Upper lobe of right lung (tissue), 1 donor: Measurements from ENCODE around the gene COBL. TPM values are rescaled to one million over a fixed set of nuclear protein-coding genes. Genes with fewer than 3 reads are reported as not detected.

ENCODE experiments used
- ATAC-seq: fragments of 200-7000 bp; cut with Tn5 transposase; one replicate; pipeline ENCODE4 v1.9.1; 2020; ENCODE audit warnings: mild to moderate bottlenecking, moderate library complexity
- DNase-seq: peaks from one replicate; pipeline ENCODE4 v3.0.0-alpha.2; 2020
- H3K27ac ChIP-seq: fragments of 200-600 bp; one replicate; pipeline ENCODE4 v1.8.0; 2022
- H3K27me3 ChIP-seq: fragments of 200-600 bp; one replicate; pipeline ENCODE4 v1.8.0; 2022; ENCODE audit warnings: mild to moderate bottlenecking
- H3K36me3 ChIP-seq: fragments of 200-600 bp; one replicate; pipeline ENCODE4 v1.8.0; 2022
- H3K4me1 ChIP-seq: fragments of 200-600 bp; one replicate; pipeline ENCODE4 v1.8.0; 2022
- H3K4me3 ChIP-seq: fragments of 200-600 bp; one replicate; pipeline ENCODE4 v1.8.0; 2022; ENCODE audit warnings: mild to moderate bottlenecking
- H3K9me3 ChIP-seq: fragments of 200-600 bp; one replicate; pipeline ENCODE4 v1.8.0; 2022
- CTCF ChIP-seq: fragments of 200-600 bp; IDR thresholded peaks from one replicate; pipeline ENCODE4 v1.8.0; 2022; ENCODE audit warnings: antibody characterized with exemption
- intact Hi-C: fragments of 100-400 bp; cut with DNase I; formaldehyde crosslinking; loops from one replicate; pipeline ENCODE4 v1.11.0; 2022
- total RNA-seq: library from RNA; stranded (reverse); fragmentation: NEBNext Ultra II Directional; extraction: Animal tissue kit (Norgen Biotek cat#: 25700); gene quantifications from one replicate; pipeline ENCODE4 v1.2.1, GENCODE V29; 2021
- donor health status: DM: no; HTN: yes; CAD: no; lungs with severe emphysema.

COBL gene
- total RNA-seq, 1 donor from 2014 or later, result 29.2 TPM

GRCh38 chr7:51301806-51302205 lies 14.8 kb downstream of the COBL start:
- TF ChIP-seq CTCF, result no peak
- H3K36me3 ChIP-seq, result no peaks in the 10 kb centered on the region
- H3K4me3 ChIP-seq, result no peak overlapping the region
- ATAC-seq (no peak), DNase-seq (no peak)
- no peaks in the 10 kb centered on the region for H3K4me1 ChIP-seq
- H3K9me3 ChIP-seq, result no peaks in the 10 kb centered on the region
- no peak overlapping the region for H3K27ac ChIP-seq
- no peaks in the 10 kb centered on the region for H3K27me3 ChIP-seq
- intact Hi-C loops, result no loop called here

GRCh38 chr7:51300762-51301674 lies 15.6 kb downstream of the COBL start:
- H3K27ac ChIP-seq, result no peak overlapping the region
- H3K4me1 ChIP-seq, result no peaks in the 10 kb centered on the region
- H3K27me3 ChIP-seq, result no peaks in the 10 kb centered on the region
- DNase-seq, result no peak
- no peak overlapping the region for H3K4me3 ChIP-seq
- H3K36me3 ChIP-seq, result no peaks in the 10 kb centered on the region
- no peak for ATAC-seq
- no peaks in the 10 kb centered on the region for H3K9me3 ChIP-seq
- TF ChIP-seq CTCF, result no peak
- intact Hi-C loops, result no loop called here

DNA sequence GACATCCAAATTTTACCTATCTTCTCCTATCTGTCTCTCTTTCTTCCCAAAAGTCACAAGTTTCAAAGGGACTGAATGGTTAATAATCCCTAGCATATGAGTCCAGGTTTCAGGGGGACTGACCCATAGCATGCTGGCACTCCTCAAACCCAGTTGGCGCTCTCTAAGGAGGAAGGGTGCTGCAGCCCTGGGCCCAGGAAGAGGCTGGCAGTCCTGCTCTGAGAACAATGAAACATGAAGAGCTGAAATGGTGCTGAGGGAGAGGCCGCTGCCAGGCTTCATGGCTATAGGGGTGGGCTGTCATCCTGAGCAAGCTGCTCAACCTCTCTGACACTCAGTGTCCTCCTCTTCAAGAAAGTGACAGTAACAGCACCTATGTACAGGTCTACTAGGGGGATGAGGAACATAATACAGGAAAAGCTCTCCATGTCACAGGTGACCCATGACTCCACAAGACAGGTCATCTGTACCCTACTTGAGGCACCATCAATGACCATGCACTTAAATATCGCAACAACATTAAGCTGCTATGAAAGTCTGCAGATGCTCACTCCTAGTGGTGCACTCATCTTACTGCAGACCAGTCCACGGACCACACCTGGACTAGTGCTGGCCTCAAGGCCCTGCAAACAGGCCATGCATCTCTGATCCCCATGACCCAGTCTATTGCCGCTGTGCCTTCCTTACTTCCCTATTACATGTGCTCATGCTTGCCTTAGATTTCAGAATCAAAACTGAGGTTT lies 17.0 kb downstream of the COBL start:
- Histone ChIP-seq H3K36me3 (no peaks in the 10 kb centered on the region), H3K4me1 (no peaks in the 10 kb centered on the region), H3K27me3 (no peaks in the 10 kb centered on the region), H3K9me3 (no peaks in the 10 kb centered on the region), H3K4me3 (no peak overlapping the region), H3K27ac (no peak overlapping the region)
- DNase-seq (no peak), ATAC-seq (no peak)
- no peak for TF ChIP-seq CTCF
- intact Hi-C loops, result no loop called here

DNA sequence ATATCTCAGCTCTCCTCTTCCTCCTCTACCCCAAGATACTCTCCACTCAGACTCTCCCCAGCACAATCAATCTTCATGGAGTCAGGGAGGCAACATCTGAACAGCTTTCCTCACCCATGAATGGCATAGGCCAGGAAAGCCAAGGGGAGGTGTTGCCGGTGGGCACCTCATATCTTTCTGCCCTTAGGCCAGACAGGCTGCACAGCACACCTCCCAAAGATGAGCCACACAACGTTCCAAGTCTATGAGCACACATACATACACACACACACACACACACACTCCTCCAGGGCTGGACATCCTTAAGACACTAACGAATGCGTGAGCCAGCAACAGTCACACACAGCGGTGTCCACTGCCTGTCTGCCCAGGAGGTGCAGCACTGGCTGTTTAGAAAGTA lies 17.7 kb downstream of the COBL start:
- Histone ChIP-seq H3K36me3 (no peaks in the 10 kb centered on the region), H3K4me1 (no peaks in the 10 kb centered on the region), H3K27me3 (no peaks in the 10 kb centered on the region), H3K9me3 (no peaks in the 10 kb centered on the region), H3K27ac (no peak overlapping the region), H3K4me3 (no peak overlapping the region)
- no peak for TF ChIP-seq CTCF
- DNase-seq, result no peak
- intact Hi-C loops, result no loop called here
- ATAC-seq, result no peak

DNA sequence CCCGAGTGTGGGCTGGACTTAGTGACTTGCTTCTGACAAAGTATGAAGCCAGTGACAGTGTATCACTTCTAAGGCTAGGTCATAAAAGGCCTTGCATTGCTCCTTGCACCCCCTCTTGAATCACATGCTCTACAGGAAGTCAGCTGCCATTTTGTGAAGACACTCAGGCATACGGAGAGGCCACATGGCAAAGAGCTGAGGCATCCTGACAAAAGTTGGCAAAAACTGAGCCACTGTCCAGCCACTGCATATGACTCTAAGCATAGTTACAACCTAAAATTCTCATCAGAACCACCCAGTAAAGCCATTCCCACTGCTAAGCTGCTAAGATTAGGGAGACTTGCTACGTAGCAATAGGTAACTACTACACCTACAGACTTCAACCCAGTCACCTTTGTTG lies 18.6 kb downstream of the COBL start:
- ATAC-seq, result no peak
- Histone ChIP-seq H3K9me3 (no peaks in the 10 kb centered on the region), H3K4me1 (no peaks in the 10 kb centered on the region), H3K27ac (no peak overlapping the region), H3K36me3 (no peaks in the 10 kb centered on the region), H3K27me3 (no peaks in the 10 kb centered on the region), H3K4me3 (no peak overlapping the region)
- intact Hi-C loops, result no loop called here
- no peak for TF ChIP-seq CTCF
- no peak for DNase-seq
